H1 (cell line): Measurements from ENCODE around the gene INTS1. TPM values are rescaled to one million over a fixed set of nuclear protein-coding genes. Genes with fewer than 3 reads are reported as not detected.

Experiments
- CTCF ChIA-PET: fragments of 300-600 bp; sonication (Branson Sonifier 250); formaldehyde crosslinking; loops from one replicate; lab custom pipeline; 2021; ENCODE audit not compliant: partially characterized antibody; lab: Charles Lee
- POLR2A ChIA-PET: fragments of 300-600 bp; sonication (Branson Sonifier 250); formaldehyde crosslinking; loops from one replicate; lab custom pipeline; 2021; ENCODE audit warnings: inconsistent platforms; ENCODE audit not compliant: partially characterized antibody; lab: Charles Lee
- DNase-seq, 2 experiments: peaks; one replicate each; pipeline versions ENCODE4 v3.0.0 to v3.0.0-alpha.2; 2010 to 2022; ENCODE audit warnings: low spot score in 2 of 2, low read depth in 1 of 2, mixed read lengths in 1 of 2
- FAIRE-seq: peaks from 2 replicates; lab custom pipeline; 2011; peaks lifted over from hg19 to GRCh38; lab: Jason Lieb, UNC
- H2AFZ ChIP-seq: 2 replicates; pipeline ENCODE4 v1.8.1; 2012; ENCODE audit warnings: low read length, inconsistent platforms
- H2AK5ac ChIP-seq: 2 replicates; pipeline ENCODE4 v1.6.1; 2013; ENCODE audit warnings: low read depth, low read length
- H2BK120ac ChIP-seq: replicated peaks from 2 replicates; pipeline ENCODE3; 2013; ENCODE audit warnings: low read depth, low read length, inconsistent platforms
- H2BK12ac ChIP-seq: 2 replicates; pipeline ENCODE4 v1.6.1; 2013; ENCODE audit warnings: low read depth, low read length
- H2BK15ac ChIP-seq: 2 replicates; pipeline ENCODE4 v1.6.1; 2013; ENCODE audit warnings: low read length
- H2BK20ac ChIP-seq: 2 replicates; pipeline ENCODE4 v1.6.1; 2013; ENCODE audit warnings: low read length
- H2BK5ac ChIP-seq: 2 replicates; pipeline ENCODE4 v1.6.1; 2013; ENCODE audit warnings: low read depth, low read length
- H3K14ac ChIP-seq: 2 replicates; pipeline ENCODE4 v1.6.1; 2013; ENCODE audit warnings: inconsistent platforms; ENCODE audit not compliant: insufficient read length
- H3K18ac ChIP-seq: 2 replicates; pipeline ENCODE4 v1.6.1; 2013; ENCODE audit warnings: low read length; ENCODE audit errors: extremely low read depth
- H3K23ac ChIP-seq: 2 replicates; pipeline ENCODE4 v1.6.1; 2013; ENCODE audit warnings: inconsistent platforms; ENCODE audit not compliant: insufficient read length
- H3K23me2 ChIP-seq: 2 replicates; pipeline ENCODE4 v1.6.1; 2013; ENCODE audit warnings: low read depth, low read length
- H3K27ac ChIP-seq: 2 replicates; pipeline ENCODE4 v1.6.1; 2011; ENCODE audit warnings: low read depth, low read length, inconsistent platforms
- H3K27me3 ChIP-seq, 4 experiments: replicated peaks in 1 of 4; 1 replicate in 1 of 4; 2 replicates in 3 of 4; pipeline versions ENCODE4 v1.6.1 to v1.8.1; 2011 to 2013; ENCODE audit warnings: low read length in 3 of 4, mild to moderate bottlenecking in 3 of 4, inconsistent platforms in 2 of 4, mixed read lengths in 2 of 4, moderate library complexity in 1 of 4; ENCODE audit not compliant: control insufficient read depth in 3 of 4, insufficient read depth in 3 of 4; ENCODE audit errors: extremely low read depth in 1 of 4
- H3K36me3 ChIP-seq, 4 experiments: 2 replicates each; pipeline versions ENCODE4 v1.6.1 to v1.8.1; 2011 to 2013; ENCODE audit warnings: mild to moderate bottlenecking in 4 of 4, low read length in 3 of 4, moderate library complexity in 2 of 4, control low read depth in 1 of 4, inconsistent platforms in 1 of 4; ENCODE audit not compliant: insufficient read depth in 4 of 4, control insufficient read depth in 2 of 4
- H3K4ac ChIP-seq: replicated peaks from 2 replicates; pipeline ENCODE3; 2013; ENCODE audit warnings: low read length, low read depth, mixed read lengths, inconsistent platforms; ENCODE audit not compliant: insufficient read length
- H3K4me1 ChIP-seq, 4 experiments: replicated peaks in 1 of 4; 1 replicate in 1 of 4; 2 replicates in 3 of 4; pipeline versions ENCODE4 v1.6.1 to v1.8.1; 2011 to 2013; ENCODE audit warnings: low read length in 3 of 4, inconsistent platforms in 2 of 4, mixed read lengths in 1 of 4; ENCODE audit not compliant: insufficient read depth in 4 of 4, control insufficient read depth in 3 of 4
- H3K4me2 ChIP-seq, 2 experiments: 2 replicates each; pipeline versions ENCODE4 v1.6.1 to v1.8.1; 2011 to 2013; ENCODE audit warnings: low read depth in 2 of 2, low read length in 2 of 2, control low read depth in 1 of 2, inconsistent platforms in 1 of 2, mild to moderate bottlenecking in 1 of 2; ENCODE audit not compliant: insufficient read depth in 1 of 2
- H3K4me3 ChIP-seq, 4 experiments: fragments of 200-600, 300-600 bp in 1 of 4; sonication (generic), shearing (Covaris generic), sonication (Bioruptor Twin) in 1 of 4; 2 replicates each; pipeline versions ENCODE4 v1.5.1 to v1.8.1; 2011 to 2016; ENCODE audit warnings: low read length in 4 of 4, low read depth in 3 of 4, control low read depth in 2 of 4, inconsistent platforms in 2 of 4, mild to moderate bottlenecking in 2 of 4, mixed read lengths in 1 of 4, moderate library complexity in 1 of 4; ENCODE audit not compliant: insufficient read depth in 2 of 4; ENCODE audit errors: extremely low read depth in 1 of 4
- H3K56ac ChIP-seq: replicated peaks from 2 replicates; pipeline ENCODE3; 2013; ENCODE audit warnings: low read depth, mild to moderate bottlenecking, mixed read lengths, low read length, inconsistent platforms; ENCODE audit not compliant: insufficient read length
- H3K79me1 ChIP-seq: 2 replicates; pipeline ENCODE4 v1.6.1; 2013; ENCODE audit warnings: low read depth, low read length, control low read depth
- H3K79me2 ChIP-seq, 2 experiments: 2 replicates each; pipeline versions ENCODE4 v1.6.1 to v1.8.1; 2012 to 2013; ENCODE audit warnings: low read length in 2 of 2, mild to moderate bottlenecking in 2 of 2, inconsistent platforms in 1 of 2; ENCODE audit not compliant: insufficient read depth in 2 of 2, control insufficient read depth in 1 of 2
- H3K9ac ChIP-seq, 4 experiments: replicated peaks in 1 of 4; 1 replicate in 1 of 4; 2 replicates in 3 of 4; pipeline versions ENCODE4 v1.6.1 to v1.8.1; 2011 to 2013; ENCODE audit warnings: low read depth in 3 of 4, low read length in 3 of 4, control low read depth in 2 of 4, mild to moderate bottlenecking in 2 of 4, moderate library complexity in 2 of 4, inconsistent platforms in 1 of 4; ENCODE audit errors: extremely low read depth in 1 of 4
- H3K9me3 ChIP-seq, 2 experiments: 2 replicates each; pipeline versions ENCODE4 v1.6.1 to v1.8.1; 2012 to 2013; ENCODE audit warnings: mild to moderate bottlenecking in 2 of 2, moderate library complexity in 2 of 2, control low read depth in 1 of 2, inconsistent platforms in 1 of 2, low read depth in 1 of 2, low read length in 1 of 2, mixed read lengths in 1 of 2; ENCODE audit not compliant: insufficient read depth in 2 of 2
- H4K20me1 ChIP-seq, 2 experiments: replicated peaks in 1 of 2; 2 replicates each; pipeline versions ENCODE3 to v1.8.1; 2011 to 2013; ENCODE audit warnings: inconsistent platforms in 2 of 2, low read length in 2 of 2, mild to moderate bottlenecking in 1 of 2; ENCODE audit not compliant: insufficient read depth in 2 of 2, control insufficient read depth in 1 of 2
- H4K5ac ChIP-seq: 2 replicates; pipeline ENCODE4 v1.6.1; 2013; ENCODE audit warnings: low read length, low read depth, mixed read lengths, inconsistent platforms; ENCODE audit not compliant: insufficient read length
- H4K8ac ChIP-seq: 2 replicates; pipeline ENCODE4 v1.8.0; 2013; ENCODE audit warnings: mild to moderate bottlenecking, moderate library complexity, low read length, inconsistent platforms; ENCODE audit not compliant: insufficient read depth; ENCODE audit errors: extremely low read depth
- H4K91ac ChIP-seq: replicated peaks from 2 replicates; pipeline ENCODE3; 2013; ENCODE audit warnings: low read length, mixed read lengths, inconsistent platforms; ENCODE audit not compliant: insufficient read length
- BACH1 ChIP-seq: IDR thresholded peaks from 2 replicates; pipeline ENCODE4 v1.6.1; 2012; ENCODE audit warnings: low read length, improper control_type of control experiment
- FOSL1 ChIP-seq: IDR thresholded peaks from 2 replicates; pipeline ENCODE4 v1.6.1; 2011; ENCODE audit warnings: mild to moderate bottlenecking, low read depth, low read length, moderate library complexity; ENCODE audit not compliant: insufficient read depth
- HDAC2 ChIP-seq, 2 experiments: fragments of 300-600 bp in 1 of 2; sonication (generic) in 1 of 2; IDR thresholded peaks; 2 replicates each; pipeline ENCODE4 v1.6.1; 2011 to 2012; ENCODE audit warnings: low read depth in 2 of 2, low read length in 2 of 2, mild to moderate bottlenecking in 2 of 2, moderate library complexity in 2 of 2, borderline replicate concordance in 1 of 2, inconsistent platforms in 1 of 2
- POLR2A ChIP-seq, 2 experiments: IDR thresholded peaks; 1 replicate in 1 of 2; 2 replicates in 1 of 2; pipeline ENCODE4 v1.6.1; 2011; ENCODE audit warnings: low read depth in 2 of 2, low read length in 2 of 2, mild to moderate bottlenecking in 2 of 2; ENCODE audit errors: control extremely low read depth in 1 of 2
- WGBS, 2 experiments: shearing (Covaris generic) in 1 of 2; methylation state at CpG; one replicate each; pipeline versions ENCODE4 v1.1.6 to v1.1.7; 2013 to 2015; ENCODE audit warnings: low lambda C conversion rate in 2 of 2, mixed read lengths in 2 of 2, inconsistent platforms in 1 of 2, low coverage in 1 of 2, missing lambda C conversion rate in 1 of 2; ENCODE audit not compliant: insufficient replicate concordance in 2 of 2, insufficient coverage in 1 of 2, insufficient read length in 1 of 2; ENCODE audit errors: extremely low coverage in 1 of 2, missing lambda C conversion rate in 1 of 2; 5-methylcytosine and 5-hydroxymethylcytosine counted together
- polyA plus RNA-seq, 7 experiments: library from polyadenylated mRNA; depleted of rRNA in 3 of 7; stranded (reverse) in 5 of 7; unstranded in 2 of 7; fragments of >200 nt in 5 of 7; fragments of 200-250 nt in 2 of 7; gene quantifications; 1 replicate in 5 of 7; 2 replicates in 1 of 7; 4 replicates in 1 of 7; pipeline versions ENCODE4 v1.2.1 to v1.2.3, GENCODE V29; 2011 to 2013; ENCODE audit warnings: missing spikeins in 2 of 7, mixed read lengths in 2 of 7
- total RNA-seq: library from RNA; stranded (reverse); fragmentation: NEBNext Ultra II Directional; extraction: Animal tissue kit (Norgen Biotek cat#: 25700); gene quantifications from 2 replicates; pipeline ENCODE4 v1.2.1, GENCODE V29; 2021

Gene INTS1
- total and polyA plus RNA-seq, 2 of the 8 experiments (the other 6 are each of a cell fraction or from before 2014, with no cell fraction given), result 76.9 to 104 TPM

GRCh38 chr7:1514407-1514806, 10.2 kb upstream of the INTS1 start:
- POLR2A ChIA-PET, result no interaction called here
- no peak overlapping the region for H2BK20ac ChIP-seq
- H3K23me2 ChIP-seq, result no peaks in the 10 kb centered on the region
- H3K9ac ChIP-seq, result no peak overlapping the region
- no peak overlapping the region for H3K27ac ChIP-seq
- DNase-seq, result no peak
- H2BK120ac ChIP-seq, result no peak overlapping the region
- no peaks in the 10 kb centered on the region for H3K36me3 ChIP-seq
- no peak overlapping the region for H3K56ac ChIP-seq
- no peaks in the 10 kb centered on the region for H4K20me1 ChIP-seq
- no peak overlapping the region for H2AFZ ChIP-seq
- H3K79me1 ChIP-seq, result no peaks in the 10 kb centered on the region
- H2BK12ac ChIP-seq, result no peak overlapping the region
- no peak overlapping the region for H3K18ac ChIP-seq
- H2BK15ac ChIP-seq, result no peak overlapping the region
- no peak overlapping the region for H3K4me3 ChIP-seq
- no peaks in the 10 kb centered on the region for H3K9me3 ChIP-seq
- no peak overlapping the region for H3K14ac ChIP-seq
- no peak overlapping the region for H3K4me2 ChIP-seq
- no peak overlapping the region for H3K23ac ChIP-seq
- no peaks in the 10 kb centered on the region for H3K79me2 ChIP-seq
- H3K4ac ChIP-seq, result no peak overlapping the region
- FAIRE-seq, result no peak
- 90% methylated on average over 12 of the region's 12 CpGs; no CpG with 5 or more reads in 1 of the 2 experiments for WGBS, 2 experiments
- no peak overlapping the region for H2AK5ac ChIP-seq
- no peak overlapping the region for H4K91ac ChIP-seq
- TF ChIP-seq FOSL1 (no peak), HDAC2 (IDR thresholded peaks at IDR 0.05; ENCODE audit: borderline replicate concordance in 1 of 2, low read depth in 2 of 2, low read length in 2 of 2) (no peak), POLR2A (IDR thresholded peaks at IDR 0.05; ENCODE audit: control extremely low read depth in 1 of 2, low read depth in 2 of 2, low read length in 2 of 2) (no peak), BACH1 (no peak)
- no peaks in the 10 kb centered on the region for H3K27me3 ChIP-seq
- H3K4me1 ChIP-seq, result no peaks in the 10 kb centered on the region
- no peak overlapping the region for H4K8ac ChIP-seq
- no peak overlapping the region for H4K5ac ChIP-seq
- no peak overlapping the region for H2BK5ac ChIP-seq
- CTCF ChIA-PET, result interaction anchor here (1.0 to 1.6 kb wide), 2 partner anchors 10 to 41 kb away, joined by 3 to 4 read pairs; partner anchors contain the start of genes INTS1 and TMEM184A
